CD4-positive, alpha-beta T cell treated with Interleukin-10 for 1 hour (primary cell): ENCODE measurements around the gene MICU1.
"Not testable (repeated sequence)": the region's sequence is repeated elsewhere in the genome, so short reads cannot be mapped to it uniquely, and the experiment has no call there.

Experiments
- DNase-seq: peaks from one replicate; pipeline ENCODE4 v3.0.0-alpha.2; 2020

MICU1 gene

DNA sequence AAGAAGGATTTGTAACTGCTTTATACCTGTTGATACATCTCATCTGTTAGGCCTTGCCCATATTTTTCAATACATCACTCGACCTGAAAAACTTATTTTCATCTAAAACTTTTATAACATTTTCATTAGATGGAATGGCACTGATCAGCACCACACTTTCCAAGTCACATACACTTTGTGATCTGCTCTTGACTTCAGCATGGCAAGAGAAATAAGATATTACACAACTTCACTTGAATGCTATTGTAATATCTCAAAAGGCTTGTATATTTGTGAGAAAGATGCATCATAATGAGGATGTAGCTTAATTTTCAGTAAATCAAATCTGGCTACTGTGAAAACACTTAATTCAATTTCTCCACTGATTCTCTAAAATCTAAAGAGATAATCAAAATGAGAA, 126.2 kb downstream of the MICU1 start:
- DNase-seq = no peak

DNA sequence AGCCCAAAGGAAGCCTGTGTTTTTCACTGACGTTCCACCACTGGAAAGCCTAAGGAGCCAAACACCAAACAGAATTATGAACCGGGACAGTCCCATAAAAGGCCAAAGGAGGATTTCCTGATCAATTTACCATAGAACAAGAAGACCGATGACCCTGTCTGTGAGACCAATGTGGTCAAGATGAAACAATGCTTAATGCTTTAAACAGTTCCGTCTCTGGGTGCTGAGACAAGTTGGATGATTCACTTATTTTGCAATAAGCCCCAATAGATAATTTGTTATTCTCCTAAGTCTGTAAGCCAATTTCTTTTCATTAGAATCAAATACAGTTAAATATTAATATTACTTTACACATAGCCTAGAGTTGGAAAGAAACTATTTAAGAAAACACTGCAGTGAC, 134.9 kb downstream of the MICU1 start:
- DNase-seq = no peak

DNA sequence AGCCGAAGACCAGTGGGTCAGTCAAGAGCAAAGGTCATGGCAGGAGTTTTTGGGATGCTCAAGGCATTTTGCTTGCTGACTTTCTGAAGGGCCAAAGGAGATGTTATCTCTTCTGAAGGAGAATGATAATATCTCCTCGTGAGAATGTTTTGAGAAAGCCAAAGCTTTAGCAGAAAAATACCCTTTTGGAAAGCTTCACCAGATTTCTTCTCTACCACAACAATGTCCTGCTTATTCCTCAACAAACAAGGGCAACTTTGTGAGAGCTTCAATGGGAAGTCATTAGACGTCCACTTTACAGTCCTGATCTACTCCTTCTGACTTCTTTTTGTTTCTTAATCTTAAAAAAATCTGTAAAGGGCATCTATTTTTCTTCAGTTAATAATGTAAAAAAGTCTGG, 138.4 kb downstream of the MICU1 start:
- DNase-seq = no peak

DNA sequence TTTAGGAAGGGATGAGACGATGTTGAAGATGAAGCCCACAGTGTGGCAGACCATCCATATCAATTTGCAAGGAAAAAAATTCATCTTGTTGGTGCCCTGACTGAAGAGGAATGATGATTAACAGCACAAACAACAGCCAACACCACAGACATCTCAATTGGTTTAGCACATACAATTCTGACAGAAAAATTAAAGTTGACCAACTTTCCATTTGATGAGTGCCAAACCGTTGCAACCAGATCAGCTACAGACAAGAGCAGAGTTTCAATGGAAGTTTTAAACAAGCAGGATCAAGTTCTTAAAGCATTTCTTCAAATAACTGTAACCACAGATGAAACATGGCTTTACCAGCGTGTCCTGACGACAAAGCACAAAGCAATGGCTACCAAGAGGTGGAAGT, 138.8 kb downstream of the MICU1 start:
- DNase-seq = no peak

GRCh38 chr10:72485701-72486100, 140.2 kb downstream of the MICU1 start:
- DNase-seq = no peak

DNA sequence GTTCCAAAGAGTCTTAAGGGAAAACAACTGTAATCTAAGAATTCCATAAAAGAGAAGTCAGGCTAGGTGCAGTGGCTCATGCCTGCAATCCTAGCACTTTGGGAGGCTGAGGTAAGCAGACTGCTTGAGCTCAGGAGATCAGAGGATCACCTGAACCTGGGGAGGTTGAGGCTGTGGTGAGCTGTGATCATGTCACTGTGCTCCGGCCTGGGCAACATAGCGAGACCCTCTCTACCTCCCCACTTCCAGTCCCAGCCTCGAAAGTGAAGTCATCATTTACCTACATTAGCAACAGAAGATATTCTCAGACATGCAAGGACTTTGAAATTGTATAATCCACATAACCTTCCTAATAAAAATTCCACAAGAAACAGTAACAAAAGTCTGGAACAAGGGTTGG, 141.4 kb downstream of the MICU1 start:
- DNase-seq = no peak

DNA sequence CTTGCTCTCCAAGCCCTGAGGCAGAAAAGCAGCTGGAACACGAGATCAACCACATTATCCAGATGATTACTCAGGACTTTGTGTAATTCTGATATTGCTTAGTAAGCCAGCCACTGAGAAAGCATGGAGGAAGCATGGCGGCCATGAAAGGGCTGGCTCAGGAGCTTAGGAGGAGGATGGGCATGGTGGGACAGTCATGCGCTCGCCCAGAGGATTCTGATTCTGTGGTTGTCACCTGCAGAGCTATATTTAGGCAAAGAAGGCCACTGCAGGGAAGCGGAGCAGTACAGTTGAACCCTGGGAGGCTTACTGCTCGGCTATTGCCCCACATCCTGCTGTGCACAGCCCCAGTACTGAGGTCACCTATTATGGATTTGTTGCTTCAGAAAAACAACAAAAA, 142.4 kb downstream of the MICU1 start:
- DNase-seq = no peak

GRCh38 chr10:72480861-72481260, 145.0 kb downstream of the MICU1 start:
- DNase-seq = no peak

DNA sequence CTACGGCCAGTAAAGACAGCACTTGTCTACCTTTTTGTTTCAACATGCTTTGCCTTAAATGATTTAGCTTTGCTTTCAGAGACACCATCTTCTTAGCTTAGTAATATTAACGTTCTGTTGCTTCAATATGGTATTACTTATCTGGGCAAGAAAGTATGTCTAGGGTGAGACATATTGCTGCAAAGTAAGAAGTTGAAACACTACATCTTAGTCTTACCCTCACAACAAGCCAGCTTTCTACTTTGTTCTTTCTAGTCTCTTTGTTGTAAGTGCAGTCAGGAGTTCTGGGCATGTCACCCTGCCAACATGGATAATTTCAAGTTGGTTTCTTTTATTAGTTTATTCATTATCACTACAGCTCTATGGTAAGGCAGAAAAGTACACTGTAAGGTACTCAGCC, 148.4 kb downstream of the MICU1 start:
- DNase-seq = no peak

GRCh38 chr10:72472306-72472705, 153.6 kb downstream of the MICU1 start:
- no peak for DNase-seq

DNA sequence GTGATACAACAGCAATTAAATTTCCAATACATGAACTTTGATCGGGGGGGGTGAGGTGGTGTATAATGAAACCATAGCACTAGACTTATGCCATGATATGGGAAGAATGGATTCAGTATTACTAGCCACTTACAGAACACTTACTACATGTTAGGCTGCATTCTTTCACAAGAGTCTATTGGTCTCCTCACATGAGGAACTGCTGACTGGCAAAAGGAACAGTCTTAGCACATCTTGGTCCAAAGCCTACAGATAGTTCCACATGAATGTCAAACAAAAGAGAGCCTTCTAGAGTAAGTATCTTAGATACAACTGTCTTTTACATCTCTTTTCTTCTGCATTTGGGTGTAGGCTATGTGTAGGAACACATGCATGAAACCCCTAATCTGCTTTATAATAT, 155.2 kb downstream of the MICU1 start:
- no peak for DNase-seq

DNA sequence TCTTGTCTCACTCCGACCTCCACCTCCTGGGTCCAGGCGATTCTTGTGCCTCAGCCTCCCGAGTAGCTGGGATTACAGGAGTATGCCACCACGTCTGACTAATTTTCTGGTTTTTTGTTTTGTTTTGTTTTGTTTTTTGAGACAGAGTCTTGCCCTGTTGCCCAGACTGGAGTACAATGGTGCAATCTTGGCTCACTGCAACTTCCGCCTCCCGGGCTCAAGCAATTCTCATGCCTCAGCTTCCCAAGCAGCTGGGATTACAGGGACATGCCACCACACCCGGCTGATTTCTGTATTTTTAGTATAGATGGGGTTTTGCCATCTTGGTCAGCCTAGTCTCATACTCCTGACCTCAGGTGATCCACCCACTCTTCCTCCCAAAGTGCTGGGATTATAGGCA, 158.8 kb downstream of the MICU1 start:
- DNase-seq = not testable (repeated sequence)

GRCh38 chr10:72466018-72466417, 159.9 kb downstream of the MICU1 start:
- no peak for DNase-seq

DNA sequence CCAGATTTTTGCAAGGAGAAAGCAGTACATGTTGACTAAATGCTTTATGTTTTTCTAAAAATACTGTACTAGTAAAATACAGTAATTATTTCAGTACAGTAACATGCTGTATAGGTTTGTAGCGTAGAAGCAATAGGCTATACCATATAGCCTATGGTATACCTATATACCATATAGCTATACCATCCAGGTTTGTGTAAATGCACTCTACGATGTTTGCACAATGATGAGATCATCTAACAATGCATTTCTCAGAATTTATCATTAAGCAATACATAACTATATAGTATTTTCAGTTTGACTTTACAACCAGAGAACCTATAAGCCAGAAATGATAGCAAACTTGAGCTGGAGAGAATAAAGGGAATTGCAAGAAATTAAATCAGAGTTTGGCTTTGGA, 161.4 kb downstream of the MICU1 start:
- DNase-seq = no peak

GRCh38 chr10:72462261-72462660, 163.6 kb downstream of the MICU1 start:
- no peak for DNase-seq

DNA sequence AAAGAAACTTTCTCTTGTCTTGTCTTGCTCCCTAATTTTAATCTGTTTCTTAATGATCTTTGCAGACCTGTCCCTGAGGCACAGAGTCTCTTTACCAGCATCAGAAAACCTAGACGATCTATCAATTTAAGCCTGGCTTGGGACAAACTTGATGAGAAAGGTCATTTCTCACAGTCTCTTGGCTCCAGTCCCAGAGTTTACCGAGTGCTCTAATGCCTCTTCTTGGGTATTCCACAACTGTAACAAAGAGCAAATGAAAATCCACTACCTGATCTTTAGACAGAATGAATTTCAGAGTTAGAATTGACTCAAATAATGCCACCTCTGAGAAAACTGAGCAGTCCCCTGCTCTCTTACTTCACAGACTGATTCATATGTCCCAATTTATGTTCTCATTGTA, 164.8 kb downstream of the MICU1 start:
- DNase-seq = no peak

GRCh38 chr10:72460284-72460876, 165.5 kb downstream of the MICU1 start:
- no peak for DNase-seq

DNA sequence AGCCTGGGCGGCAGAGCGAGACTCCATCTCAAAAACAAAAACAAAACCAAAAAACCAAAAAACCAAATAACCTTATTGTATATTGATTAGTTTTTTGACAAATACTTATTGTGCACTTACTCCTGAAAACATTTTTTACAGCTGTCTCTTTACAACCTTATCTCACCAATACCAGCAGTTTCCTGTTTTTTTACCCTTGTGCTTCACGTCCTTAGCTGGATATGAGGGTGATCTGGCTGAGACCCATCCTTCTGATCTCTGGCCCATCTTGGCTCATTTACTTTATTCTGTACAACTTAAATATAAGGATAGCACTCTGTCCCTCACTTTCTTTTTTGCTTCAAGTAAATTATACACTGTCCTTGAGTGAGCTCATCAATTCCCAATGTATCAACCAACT, 166.6 kb downstream of the MICU1 start:
- DNase-seq = no peak

- DNase-seq = no peak
These were observed 169.8 kb downstream of the MICU1 start for GRCh38 chr10:72455889-72456595.

DNA sequence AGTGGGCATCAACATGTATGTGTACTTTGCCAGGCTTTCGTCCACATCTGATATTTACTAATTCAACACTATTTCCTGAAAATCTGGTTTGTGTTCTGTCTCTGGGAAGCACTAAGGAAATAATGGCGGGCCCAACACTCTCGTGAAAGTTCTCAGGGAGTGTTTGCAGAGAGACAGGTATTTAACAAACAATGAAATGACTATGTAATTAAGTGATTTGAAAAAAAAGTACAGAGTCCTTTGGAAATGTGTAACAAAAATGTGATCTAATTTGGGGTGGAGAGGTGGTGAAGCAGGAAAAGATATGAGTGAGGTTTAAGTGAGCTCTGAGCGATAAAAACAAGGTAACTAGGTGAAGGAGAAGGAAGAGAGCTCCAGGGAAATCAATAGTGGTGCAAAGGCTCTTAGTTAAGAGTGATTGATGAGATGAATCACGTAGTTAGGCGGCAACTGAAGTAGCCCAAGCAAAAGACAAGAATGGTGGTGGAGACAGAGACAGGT, 175.9 kb downstream of the MICU1 start:
- no peak for DNase-seq

GRCh38 chr10:72445851-72446250, 180.0 kb downstream of the MICU1 start:
- no peak for DNase-seq

DNA sequence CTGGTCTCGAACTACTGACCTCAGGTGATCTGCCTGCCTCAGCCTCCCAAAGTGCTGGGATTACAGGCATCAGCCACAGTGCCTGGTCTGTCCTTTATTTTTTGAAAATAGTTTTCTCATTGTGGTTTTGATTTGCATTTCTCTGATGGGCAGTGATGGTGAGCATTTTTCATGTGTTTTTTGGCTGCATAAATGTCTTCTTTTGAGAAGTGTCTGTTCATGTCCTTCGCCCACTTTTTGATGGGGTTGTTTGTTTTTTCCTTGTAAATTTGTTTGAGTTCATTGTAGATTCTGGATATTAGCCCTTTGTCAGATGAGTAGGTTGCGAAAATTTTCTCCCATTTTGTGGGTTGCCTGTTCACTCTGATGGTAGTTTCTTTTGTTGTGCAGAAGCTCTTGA, 182.9 kb downstream of the MICU1 start:
- DNase-seq = not testable (repeated sequence)

- DNase-seq = no peak
These were observed 190.3 kb downstream of the MICU1 start for GRCh38 chr10:72435570-72435969.

DNA sequence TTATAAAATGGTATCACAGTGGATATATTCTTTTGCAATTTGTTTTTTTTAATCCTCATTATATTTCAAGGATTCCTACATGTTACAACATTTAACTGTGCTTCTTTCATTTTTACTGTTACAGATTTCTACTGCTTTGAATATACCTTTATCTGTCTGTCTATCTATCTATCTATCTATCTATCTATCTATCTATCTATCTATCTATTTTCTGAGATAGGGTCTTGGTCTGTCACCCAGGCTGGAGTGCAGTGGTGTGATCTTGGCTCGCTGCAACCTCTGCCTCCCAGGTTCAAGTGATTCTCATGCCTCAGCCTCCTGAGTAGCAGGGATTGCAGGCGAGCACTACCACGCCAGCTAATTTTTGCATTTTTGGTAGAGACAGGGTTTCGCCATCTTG, 194.9 kb downstream of the MICU1 start:
- DNase-seq = not testable (repeated sequence)

DNA sequence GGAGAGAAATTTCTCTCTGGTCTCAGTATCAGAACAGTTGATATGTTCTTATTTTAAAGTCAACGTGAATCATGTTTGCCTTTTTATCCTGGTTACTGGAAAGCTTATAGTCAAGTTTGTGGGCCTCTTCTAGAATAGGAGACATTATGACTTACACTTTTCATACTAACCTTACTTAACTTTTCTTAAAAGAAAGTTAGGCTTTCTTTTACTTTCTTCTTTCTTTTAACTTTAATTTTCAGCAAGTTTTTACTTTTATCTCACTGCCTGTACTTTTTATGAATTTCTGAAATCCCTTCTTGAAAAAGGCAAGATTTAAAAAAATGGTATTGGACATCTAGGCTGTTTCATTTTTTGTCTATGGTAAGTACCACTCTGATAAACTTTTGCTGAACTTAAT, 195.9 kb downstream of the MICU1 start:
- DNase-seq = no peak
